ENCODE measurements around the gene NHSL1. TPM values are rescaled to one million over a fixed set of nuclear protein-coding genes. Genes with fewer than 3 reads are reported as not detected.

NHSL1 gene
- polyA plus RNA-seq, 1 experiment, result 10.5 TPM

GRCh38 chr6:138541823-138542481, 42.7 kb upstream of the NHSL1 start:
- no peak for DNase-seq (ENCODE audit: low read depth, low spot score)
- Histone ChIP-seq H3K27me3 (ENCODE audit: control insufficient read depth, insufficient read depth, low read length) (no peaks in the 10 kb centered on the region), H3K4me3 (ENCODE audit: low read depth, low read length) (no peak overlapping the region), H3K9me3 (ENCODE audit: control insufficient read depth, insufficient read depth, low read length) (no peaks in the 10 kb centered on the region), H3K27ac (ENCODE audit: low read depth, low read length) (peak overlapping the region; percentile 97)
- TF ChIP-seq CTCF (IDR thresholded peaks at IDR 0.05; ENCODE audit: low read depth, low read length), result no peak
- POLR2A ChIA-PET, result interaction anchor here (1.9 kb wide), 1 partner anchor 29 kb away, joined by 7 read pairs; no protein-coding TSS in a partner anchor
- CTCF ChIA-PET, result interaction anchor here (0.7 kb wide), 1 partner anchor 35 kb away, joined by 3 read pairs; no protein-coding TSS in a partner anchor

GRCh38 chr6:138540468-138540867, 41.2 kb upstream of the NHSL1 start:
- Histone ChIP-seq H3K27me3 (ENCODE audit: control insufficient read depth, insufficient read depth, low read length) (no peaks in the 10 kb centered on the region), H3K4me3 (ENCODE audit: low read depth, low read length) (no peak overlapping the region), H3K9me3 (ENCODE audit: control insufficient read depth, insufficient read depth, low read length) (no peaks in the 10 kb centered on the region), H3K27ac (ENCODE audit: low read depth, low read length) (peak overlapping the region; percentile 97)
- TF ChIP-seq CTCF (IDR thresholded peaks at IDR 0.05; ENCODE audit: low read depth, low read length), result no peak
- CTCF ChIA-PET, result interaction anchor here (0.6 to 2.3 kb wide), 4 partner anchors 20 to 227 kb away, joined by 3 to 9 read pairs (median 4); no protein-coding TSS in a partner anchor
- peak; percentile 90 for DNase-seq (ENCODE audit: low read depth, low spot score)
- POLR2A ChIA-PET, result interaction anchor here (1.9 kb wide), 1 partner anchor 30 kb away, joined by 7 read pairs; no protein-coding TSS in a partner anchor

- H3K4me3 ChIP-seq (ENCODE audit: low read depth, low read length), result no peak overlapping the region
- POLR2A ChIA-PET, result interaction anchor here (1.8 to 1.9 kb wide), 2 partner anchors 31 to 33 kb away, joined by 5 to 7 read pairs; no protein-coding TSS in a partner anchor
- no peak for DNase-seq (ENCODE audit: low read depth, low spot score)
- no peaks in the 10 kb centered on the region for H3K9me3 ChIP-seq (ENCODE audit: control insufficient read depth, insufficient read depth, low read length)
- H3K27me3 ChIP-seq (ENCODE audit: control insufficient read depth, insufficient read depth, low read length), result no peaks in the 10 kb centered on the region
- no peak for TF ChIP-seq CTCF (IDR thresholded peaks at IDR 0.05; ENCODE audit: low read depth, low read length)
- peak overlapping the region; percentile 69 for H3K27ac ChIP-seq (ENCODE audit: low read depth, low read length)
- CTCF ChIA-PET, result interaction anchor here (2.3 kb wide), 1 partner anchor 19 kb away, joined by 9 read pairs; no protein-coding TSS in a partner anchor
These were observed 40.6 kb upstream of the NHSL1 start for GRCh38 chr6:138539876-138540275.

GRCh38 chr6:138538390-138539031, 39.2 kb upstream of the NHSL1 start:
- ChIA-PET POLR2A (interaction anchor here (0.5 to 1.8 kb wide), 4 partner anchors 33 to 115 kb away, joined by 3 to 5 read pairs (median 4); no protein-coding TSS in a partner anchor), CTCF (interaction anchor here (1.6 to 3.3 kb wide), 2 partner anchors 14 to 18 kb away, joined by 4 to 21 read pairs; no protein-coding TSS in a partner anchor)
- Histone ChIP-seq H3K9me3 (ENCODE audit: control insufficient read depth, insufficient read depth, low read length) (no peaks in the 10 kb centered on the region), H3K27me3 (ENCODE audit: control insufficient read depth, insufficient read depth, low read length) (no peaks in the 10 kb centered on the region), H3K27ac (ENCODE audit: low read depth, low read length) (peak overlapping the region; percentile 90), H3K4me3 (ENCODE audit: low read depth, low read length) (peak overlapping the region; percentile 20)
- TF ChIP-seq CTCF (IDR thresholded peaks at IDR 0.05; ENCODE audit: low read depth, low read length), result no peak
- peak; percentile 69 for DNase-seq (ENCODE audit: low read depth, low spot score)

Measured in AG04450 (cell line).